GM18519 (cell line): Measurements from ENCODE around the gene CENPK.
"Not testable (repeated sequence)": the region's sequence is repeated elsewhere in the genome, so short reads cannot be mapped to it uniquely, and the experiment has no call there.

ENCODE experiments used
- ATAC-seq: cut with Tn5 transposase; IDR thresholded peaks from one replicate; pipeline ENCODE4 v1.9.1; 2021; ENCODE audit warnings: mild to moderate bottlenecking, moderate library complexity; ENCODE audit not compliant: unreplicated experiment, low FRiP score

The CENPK gene, protein sequence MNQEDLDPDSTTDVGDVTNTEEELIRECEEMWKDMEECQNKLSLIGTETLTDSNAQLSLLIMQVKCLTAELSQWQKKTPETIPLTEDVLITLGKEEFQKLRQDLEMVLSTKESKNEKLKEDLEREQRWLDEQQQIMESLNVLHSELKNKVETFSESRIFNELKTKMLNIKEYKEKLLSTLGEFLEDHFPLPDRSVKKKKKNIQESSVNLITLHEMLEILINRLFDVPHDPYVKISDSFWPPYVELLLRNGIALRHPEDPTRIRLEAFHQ

DNA sequence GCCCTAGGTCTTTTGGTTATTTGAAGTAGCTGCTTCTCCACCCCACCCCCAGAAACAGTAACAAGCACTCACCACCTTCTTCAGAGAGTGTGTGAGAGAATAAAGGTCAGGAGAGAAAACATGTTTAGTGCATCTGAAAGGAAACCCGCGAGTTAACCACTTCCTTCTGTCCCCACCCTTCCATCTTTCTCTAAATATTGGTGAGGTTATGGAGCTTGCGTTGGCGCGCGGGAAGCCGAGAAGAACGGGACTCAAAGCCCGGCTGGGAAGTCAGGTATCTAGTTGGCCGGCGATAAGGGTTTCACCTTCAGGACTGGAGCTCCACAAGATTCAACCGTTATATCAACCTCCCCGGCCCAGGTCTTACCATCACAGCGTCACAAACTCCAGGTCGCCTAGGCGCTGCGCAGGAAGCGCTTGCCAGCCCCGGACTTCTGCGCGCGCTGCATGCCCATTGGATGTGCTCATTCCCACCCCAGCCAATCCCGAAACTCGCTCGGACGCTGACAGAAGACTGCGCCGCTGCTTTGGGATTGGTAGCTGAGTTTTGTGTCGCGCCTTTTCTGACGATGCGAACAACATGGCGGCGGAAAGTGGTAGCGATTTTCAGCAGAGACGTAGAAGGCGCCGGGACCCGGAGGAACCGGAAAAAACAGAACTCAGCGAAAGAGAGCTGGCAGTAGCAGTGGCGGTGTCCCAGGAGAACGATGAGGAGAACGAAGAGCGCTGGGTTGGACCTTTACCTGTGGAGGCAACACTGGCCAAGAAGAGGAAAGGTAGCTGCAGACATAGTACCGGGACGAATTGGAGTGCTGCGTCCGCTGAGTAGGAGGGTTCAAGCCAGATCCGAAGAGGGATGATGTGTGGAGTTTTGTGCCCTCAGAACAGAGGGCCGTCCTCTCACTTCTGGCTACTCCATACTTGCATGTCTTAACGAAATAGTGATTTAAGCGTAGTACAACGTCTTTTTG is at the start of gene CENPK, which contains the start of gene PPWD1:
Gene CENPK, minus strand, starts transcription at position 438 of the 971 bp plus-strand sequence. CDS start 8,261 bp downstream, outside the sequence.
Gene PPWD1, plus strand, starts transcription at position 566 of the 971 bp plus-strand sequence. Its CDS starts 15 bp downstream, at position 581.
- ATAC-seq: peak; percentile 97

DNA sequence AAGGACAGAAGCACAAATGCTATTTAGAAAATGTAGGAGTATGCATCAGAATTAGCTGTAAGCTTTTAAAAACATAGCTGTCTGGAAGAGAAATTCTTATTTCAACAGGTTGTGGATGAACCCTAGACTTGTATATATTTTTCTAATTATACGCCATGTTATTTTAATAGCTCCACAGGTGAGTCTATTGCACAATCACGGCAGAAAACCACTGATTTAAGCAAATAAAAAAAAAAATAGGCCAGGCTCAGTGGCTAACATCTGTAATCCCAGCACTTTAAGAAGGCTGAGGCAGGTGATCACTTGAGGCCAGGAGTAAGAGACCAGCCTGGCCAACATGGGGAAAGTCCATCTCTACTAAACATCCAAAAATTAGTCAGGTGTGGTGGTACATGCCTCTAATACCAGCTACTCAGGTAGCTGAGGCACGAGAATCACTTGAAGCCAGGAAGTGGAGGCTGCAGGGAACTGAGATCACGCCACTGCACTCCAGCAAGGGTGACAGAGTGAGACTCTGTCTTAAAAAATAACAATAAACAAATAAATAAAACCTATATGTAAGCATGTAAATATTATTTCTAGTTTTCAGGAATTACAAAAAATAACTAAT is 49.4 kb upstream of the CENPK start:
- no peak for ATAC-seq

DNA sequence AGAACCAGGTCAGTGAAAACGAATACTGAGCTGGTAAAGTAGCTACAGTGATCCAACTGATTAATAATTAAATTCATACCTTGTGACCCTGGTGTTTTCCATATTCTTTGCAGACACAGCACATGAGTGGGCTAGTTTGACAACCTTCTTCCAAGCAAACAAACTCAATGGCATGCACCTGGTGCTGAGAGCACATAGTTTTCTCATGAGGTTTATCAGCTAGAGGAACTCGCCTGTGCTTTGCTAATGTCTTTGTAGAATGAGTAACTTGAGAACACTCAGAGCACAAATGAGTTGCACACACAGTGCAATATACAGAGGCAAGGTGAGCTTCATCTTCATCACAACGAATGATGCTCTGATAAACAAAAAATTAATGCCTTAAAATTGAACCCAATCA is 48.6 kb upstream of the CENPK start:
- ATAC-seq: no peak

DNA sequence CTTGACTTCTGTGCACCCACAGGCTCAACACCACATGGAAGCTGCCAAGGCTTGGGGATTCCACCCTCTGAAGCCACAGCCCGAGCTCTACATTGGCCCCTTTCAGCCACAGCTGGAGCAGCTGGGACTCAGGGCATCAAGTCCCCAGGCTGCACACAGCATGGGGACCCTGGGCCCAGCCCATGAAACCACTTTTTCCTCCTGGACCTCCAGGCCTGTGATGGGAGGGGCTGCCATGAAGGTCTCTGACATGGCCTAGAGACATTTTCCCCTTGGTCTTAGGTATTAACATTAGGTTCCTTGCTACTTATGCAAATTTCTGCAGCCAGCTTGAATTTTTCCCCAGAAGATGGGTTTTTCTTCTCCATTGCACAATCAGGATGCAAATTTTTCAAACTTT is 38.8 kb upstream of the CENPK start:
- not testable (repeated sequence) for ATAC-seq

DNA sequence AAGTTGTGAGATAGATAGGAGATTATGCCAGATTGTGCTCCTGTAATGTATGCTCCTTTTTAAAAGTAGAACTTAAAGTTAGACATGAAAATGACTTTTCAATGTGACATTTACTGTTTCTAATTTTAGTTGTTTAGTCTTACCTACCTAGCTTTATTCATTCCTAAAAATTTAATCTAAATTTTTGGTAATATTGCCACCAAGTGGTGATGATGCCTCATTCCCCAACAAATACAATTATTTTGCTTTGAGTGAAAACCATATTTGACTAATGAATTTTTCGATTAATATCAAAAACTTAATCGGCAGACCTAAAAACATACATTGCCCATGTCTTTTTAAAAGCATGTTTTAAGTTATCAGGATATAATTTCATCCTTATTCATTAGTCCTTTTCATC is 25.7 kb upstream of the CENPK start:
- ATAC-seq: no peak

DNA sequence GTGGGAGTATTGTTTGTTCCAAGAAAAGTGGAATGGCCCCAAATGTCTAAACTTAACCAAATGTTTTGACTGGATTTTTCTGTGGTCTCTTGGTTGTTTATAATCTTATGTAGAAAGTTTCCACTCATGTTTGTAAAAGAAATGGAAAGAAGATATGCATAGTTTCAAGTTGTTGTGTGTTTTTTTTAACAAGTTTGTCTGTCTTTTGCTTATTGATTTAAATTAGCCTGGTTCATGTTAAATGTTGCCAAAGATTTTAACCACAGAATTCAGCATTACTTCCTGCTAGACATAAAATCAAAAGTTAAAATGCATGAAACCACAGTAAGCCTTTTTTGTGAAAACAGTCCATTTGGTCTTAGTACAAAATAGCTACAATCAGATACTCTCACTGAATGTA is 14.2 kb upstream of the CENPK start:
- ATAC-seq: no peak

DNA sequence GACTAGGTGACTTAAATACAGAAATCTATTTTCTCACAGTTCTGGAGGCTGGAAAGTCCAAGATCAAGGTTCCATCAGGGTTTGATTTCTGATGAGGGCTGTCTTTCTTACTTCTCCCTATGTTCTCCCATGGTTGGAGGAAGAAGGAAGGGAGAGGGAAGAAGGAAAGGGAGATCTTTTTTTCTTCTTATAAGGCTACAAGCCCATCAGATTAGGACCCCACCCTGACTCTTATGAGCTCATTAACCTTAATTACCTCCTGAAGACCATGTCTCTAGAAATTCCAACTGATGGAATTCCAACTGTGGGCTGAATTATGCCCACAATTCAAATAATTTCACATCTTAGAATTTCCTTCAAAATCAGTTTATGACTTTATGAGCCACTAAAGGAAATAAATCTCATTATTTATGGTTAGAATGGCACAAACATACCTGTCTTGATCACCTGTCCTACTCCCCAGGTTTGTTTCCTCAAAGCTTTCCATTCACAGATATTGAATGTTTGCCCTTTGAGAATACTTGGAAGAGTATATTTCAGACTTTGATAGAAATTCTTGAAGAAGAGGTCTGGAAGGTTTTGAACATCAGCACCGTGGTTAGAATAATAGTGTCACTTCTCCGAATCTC is 7.7 kb upstream of the CENPK start:
- ATAC-seq: no peak

DNA sequence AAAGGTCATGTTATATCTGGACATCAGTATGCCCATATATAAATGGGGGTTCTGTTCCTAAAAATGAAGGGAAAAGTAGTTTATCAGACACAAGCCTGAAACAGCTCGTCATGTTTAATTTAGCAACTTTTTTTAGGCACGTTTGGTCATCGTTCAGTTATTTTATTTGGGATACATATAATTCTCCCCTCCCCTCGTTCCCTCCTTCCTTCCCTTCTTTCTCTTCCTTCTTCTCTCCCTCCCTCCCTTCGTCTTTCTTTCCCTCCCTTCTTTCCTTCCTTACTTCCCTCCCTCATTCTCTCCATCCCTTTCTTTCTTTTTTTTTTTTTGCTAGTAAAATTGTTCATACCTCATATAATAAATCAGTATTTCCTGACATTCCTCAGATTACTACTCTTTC is 3.5 kb upstream of the CENPK start:
- ATAC-seq: no peak

DNA sequence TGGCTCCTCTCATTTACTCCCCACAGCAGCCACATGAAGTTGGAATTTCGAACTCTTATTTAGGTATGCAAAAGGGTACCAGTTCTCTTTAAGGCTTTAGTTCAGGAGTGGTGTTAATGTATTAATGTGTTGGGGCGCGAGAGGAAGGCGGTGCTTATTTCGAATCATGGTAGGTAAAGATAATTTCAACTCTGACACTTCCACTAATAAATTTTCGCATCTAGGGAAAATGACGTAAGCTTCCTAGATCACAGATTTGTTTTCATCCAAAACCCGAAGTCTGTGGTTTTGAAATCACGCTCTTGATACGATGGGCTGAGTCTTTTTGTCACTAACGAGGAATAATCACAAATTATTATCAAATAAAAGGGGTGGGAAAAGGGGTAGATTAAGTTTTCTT is 809 bp upstream of the CENPK start:
- no peak for ATAC-seq

DNA sequence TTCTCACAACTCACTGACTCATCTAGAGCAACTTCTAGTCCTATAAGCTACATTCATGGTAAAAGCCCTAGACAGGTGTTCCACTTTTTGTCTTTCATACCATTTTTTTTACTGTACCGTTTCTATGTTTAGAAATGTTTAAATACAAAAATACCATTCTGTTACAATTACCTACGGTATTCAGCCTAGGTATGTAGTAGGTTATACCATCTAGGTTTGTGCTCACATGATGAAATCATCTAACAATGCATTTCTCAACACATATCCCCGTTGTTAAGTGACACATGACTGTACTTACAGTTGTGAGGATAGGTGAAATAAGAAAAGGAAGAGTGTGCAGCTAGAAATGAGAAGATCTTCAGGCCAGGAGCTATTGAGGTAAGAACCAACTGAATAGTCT is 6.2 kb downstream of the CENPK start:
- no peak for ATAC-seq

DNA sequence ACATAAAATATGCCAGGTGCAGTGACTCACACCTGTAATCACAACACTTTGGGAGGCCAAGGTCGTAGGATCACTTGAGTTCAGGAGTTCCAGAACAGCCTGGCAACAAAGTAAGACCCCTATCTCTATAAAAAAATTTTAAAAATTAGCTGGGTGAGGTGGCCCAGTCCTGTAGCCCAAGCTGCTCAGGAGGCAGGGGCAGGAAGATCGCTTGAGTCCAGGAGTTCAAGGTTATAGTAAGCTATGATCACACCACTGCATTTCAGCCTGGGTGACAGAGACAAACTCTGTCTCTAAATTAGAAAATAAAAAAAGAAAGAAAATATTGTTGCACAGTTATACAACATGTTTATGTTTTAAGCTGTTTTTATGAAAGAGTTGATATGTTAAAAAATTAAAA is 6.8 kb downstream of the CENPK start:
- no peak for ATAC-seq

DNA sequence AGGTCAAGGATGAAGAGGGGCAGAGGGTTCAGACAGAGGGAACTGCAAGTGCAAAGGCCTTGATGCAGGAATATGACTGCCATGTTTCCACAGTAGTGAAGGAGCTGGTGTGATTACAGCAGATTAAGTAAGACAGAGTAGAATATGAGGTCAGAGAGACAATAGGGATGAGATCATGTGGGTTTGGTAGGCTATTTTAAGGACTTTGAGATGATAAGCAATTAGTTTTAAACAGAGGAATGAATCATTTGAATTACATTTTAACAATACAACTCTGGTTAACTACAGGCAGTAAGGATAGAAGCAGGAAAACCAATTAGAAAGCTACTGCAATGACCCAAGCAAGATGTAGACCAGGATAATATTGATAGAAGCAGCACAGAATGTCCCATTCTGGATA is 7.7 kb downstream of the CENPK start:
- no peak for ATAC-seq

DNA sequence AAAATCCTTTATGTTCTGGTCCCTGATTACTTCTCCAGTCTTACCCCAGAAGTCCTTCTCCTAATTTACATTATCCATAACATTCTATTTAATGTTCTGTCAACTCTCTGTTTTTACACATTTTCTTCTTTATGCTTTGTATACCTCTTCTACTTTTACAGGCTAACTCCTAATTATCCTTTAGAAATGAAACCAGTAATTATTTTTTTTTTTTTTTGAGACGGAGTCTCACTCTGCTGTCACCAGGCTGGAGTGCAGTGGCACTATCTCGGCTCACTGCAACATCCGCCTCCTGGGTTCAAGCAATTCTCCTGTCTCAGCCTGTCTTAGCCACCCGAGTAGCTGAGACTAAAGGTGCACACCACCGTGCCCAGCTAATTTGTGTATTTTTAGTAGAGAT is 9.0 kb downstream of the CENPK start:
- no peak for ATAC-seq

DNA sequence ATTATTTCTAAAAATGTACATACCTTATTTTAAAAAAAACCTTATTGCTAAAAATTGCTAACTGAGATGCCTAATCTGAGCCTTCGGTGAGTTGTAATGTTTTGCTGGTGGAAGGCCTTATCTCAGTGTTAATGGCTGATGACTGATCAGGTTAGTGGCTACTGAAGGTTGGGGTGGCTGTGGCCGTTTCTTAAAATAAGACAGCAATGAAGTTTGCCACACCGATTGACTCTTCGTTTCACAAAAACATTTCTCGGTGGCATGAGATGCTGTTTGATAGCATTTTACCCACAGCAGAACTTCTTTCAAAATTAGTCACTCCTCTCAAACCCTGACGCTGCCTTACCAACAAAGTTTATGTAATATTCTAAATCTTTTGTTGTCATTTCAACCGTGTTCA is 14.7 kb downstream of the CENPK start:
- ATAC-seq: no peak

DNA sequence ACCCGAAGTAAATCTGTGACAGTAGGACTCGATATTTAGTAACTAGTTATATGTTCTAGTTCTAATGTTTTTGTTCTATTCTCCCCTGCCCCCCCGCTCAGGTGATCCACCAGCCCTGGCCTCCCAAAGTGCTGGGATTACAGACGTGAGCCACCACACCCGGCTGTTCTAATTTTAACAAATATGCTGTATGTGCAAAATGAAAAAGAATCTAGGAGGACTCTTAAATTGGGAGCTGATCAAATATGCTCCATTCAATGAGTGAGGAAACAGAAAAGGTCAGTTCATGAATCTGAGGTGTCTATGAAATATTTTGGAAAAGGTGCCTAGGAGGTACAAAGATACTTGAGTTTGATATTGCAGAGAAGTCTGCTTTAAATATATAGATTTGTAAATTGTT is 16.8 kb downstream of the CENPK start:
- ATAC-seq: no peak

DNA sequence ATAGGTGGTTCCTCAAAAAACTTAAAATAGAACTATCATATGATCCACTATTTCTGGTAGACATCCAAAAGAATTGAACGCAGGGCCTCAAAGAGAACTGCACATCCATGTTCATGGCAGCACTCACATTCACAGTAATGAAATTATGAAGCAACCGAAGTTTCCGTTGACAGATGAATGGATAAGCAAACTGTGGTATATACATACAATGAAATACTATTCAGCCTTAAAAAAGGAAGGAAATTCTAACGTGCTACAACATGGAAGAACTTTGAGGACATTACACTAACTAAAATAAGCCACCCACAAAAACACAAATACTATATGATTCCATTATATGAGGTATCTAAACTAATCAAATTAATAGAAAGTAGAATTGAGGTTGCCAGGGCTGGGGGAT is 18.5 kb downstream of the CENPK start:
- no peak for ATAC-seq

DNA sequence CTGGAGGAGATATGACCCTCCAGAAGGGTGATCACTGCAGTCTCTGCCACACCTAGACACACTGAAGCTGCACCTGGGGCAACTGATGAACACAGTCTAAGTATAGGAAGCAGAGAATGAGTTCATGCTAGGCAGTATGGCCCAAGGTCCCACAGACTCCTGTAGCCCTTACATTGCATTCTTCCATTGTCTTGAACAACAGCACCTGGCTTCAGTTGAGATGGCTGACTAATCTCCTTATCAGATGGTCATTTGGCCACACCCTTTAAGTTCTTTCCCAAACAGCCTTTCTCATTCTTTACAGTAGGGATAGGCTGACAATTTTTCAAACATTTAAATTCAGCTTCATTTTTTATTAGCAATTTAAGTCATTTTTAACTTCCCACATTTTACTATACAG is 23.1 kb downstream of the CENPK start:
- ATAC-seq: no peak

DNA sequence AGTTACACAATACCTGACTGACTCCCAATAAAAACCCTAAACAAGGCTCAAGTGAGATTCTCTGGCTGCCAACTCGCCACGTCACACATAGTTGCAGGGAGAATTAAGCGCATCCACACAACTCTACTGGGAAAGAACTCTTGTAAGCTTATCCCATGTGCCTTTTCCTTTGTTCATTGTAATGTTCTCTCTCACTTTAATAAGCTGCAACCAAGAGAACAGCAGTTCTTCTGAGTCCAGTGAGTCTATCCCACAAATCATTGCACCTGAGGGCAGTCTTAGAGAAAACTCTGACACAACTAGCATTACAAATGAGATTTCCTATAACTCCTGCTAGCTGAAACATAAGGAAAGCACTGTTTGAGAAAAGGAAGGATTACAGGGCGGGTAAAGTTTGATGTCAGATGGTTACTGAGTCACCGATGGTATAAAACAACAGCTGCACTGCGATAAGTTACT is 27.4 kb downstream of the CENPK start:
- ATAC-seq: no peak

DNA sequence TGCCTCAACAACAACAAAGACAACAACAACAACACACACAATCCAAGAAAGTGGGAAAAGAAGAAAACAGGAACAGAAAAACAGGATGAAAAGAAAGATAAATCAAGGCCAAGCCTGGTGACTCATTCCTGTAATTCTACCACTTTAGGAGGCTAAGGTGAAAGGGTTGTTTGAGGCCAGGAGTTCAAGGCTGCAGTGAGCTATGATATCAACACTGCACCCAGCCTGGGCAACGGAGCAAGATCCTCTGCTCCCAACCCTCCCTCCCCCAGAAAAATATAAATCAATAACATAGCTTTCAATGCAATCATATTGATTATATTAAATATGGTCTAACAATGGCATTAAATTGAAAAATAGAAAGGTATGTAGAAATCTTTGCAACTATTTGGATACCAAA is 32.1 kb downstream of the CENPK start:
- no peak for ATAC-seq

DNA sequence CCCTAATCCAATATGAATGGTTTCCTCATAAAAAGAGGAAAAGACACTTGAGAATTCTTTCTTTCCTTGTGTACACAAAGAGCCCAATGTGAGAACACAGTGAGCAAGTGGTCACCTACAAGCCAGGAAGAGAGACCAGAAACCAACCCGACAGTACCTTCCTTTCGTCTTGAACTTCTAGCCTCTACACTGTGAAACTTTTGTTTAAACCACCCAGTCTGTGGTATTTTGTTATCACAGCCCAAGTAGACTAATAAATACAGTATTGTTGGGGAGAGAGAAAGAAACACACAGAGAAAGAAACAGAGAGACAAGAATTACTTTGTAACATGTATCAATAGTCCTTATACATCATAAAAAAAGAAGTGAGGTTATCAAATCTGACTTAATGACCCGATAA is 37.2 kb downstream of the CENPK start:
- ATAC-seq: no peak
